Lower leg skin (tissue), 3 donors: ENCODE data around the gene NEDD8.

Experiments used
- CTCF ChIP-seq, 3 donors: fragments of 450-650 bp; IDR thresholded peaks; one replicate each; pipeline ENCODE4 v1.5.1; 2016; ENCODE audit warnings: antibody characterized with exemption in 3 of 3, mild to moderate bottlenecking in 3 of 3, moderate library complexity in 2 of 3
- POLR2A ChIP-seq, 2 donors: fragments of 450-650 bp; IDR thresholded peaks; one replicate each; pipeline ENCODE4 v1.6.1; 2016 to 2017; ENCODE audit warnings: antibody characterized with exemption in 2 of 2, mild to moderate bottlenecking in 1 of 2, moderate library complexity in 1 of 2

- TF ChIP-seq CTCF (IDR thresholded peaks at IDR 0.05), result no peak
- TF ChIP-seq POLR2A (IDR thresholded peaks at IDR 0.05), result no peak
Observed at GRCh38 chr14:24281636-24282035, 49.5 kb upstream of the NEDD8 start.
